Heart left ventricle (tissue), 13 donors: Measurements from ENCODE around the gene LHFPL3.

ENCODE experiments used
- CTCF ChIP-seq, 12 donors: fragments of 200-600 bp; sonication (generic) in 4 of 12; IDR thresholded peaks; one replicate each; pipeline versions ENCODE4 v1.5.0 to v1.8.0; 2018 to 2022; ENCODE audit warnings: antibody characterized with exemption in 12 of 12, mild to moderate bottlenecking in 5 of 12
- POLR2A ChIP-seq, 2 donors: fragments of 450-650 bp; IDR thresholded peaks; one replicate each; pipeline ENCODE4 v1.6.1; 2017; ENCODE audit warnings: antibody characterized with exemption in 2 of 2, mild to moderate bottlenecking in 2 of 2, moderate library complexity in 2 of 2
- donor health status: ischemic (EF 13 %, LVEDD 7.1; RV severe dilation, severe dysfunction).
- donor health status: DM: no; HTN: yes; CAD: no.
- donor health status: DM: no; HTN: no; CAD: no.
- donor health status: ischemic (EF 25% LVEDD 6.9; RV normal size, moderate dysfunction).
- donor health status: ischemic (EF 25% LVEDD 5.7; RV mildly dilated, moderate dysfunction).
- donor health status: ischemic (EF 35%, LVEDD 5.7; RV mildly dilated, moderate dysfunction).
- donor health status: nonischemic (EF 11% LVEDD 7.7; RV severe dilation, severe dysfunction).
- donor health status: DM: yes; HTN: yes; CAD: no.
- donor health status: PGD.
- donor health status: ischemic (EF 29% LVEDD 5.4; RV normal size, mild dysfunction).
- donor health status: nonischemic (EF 23%, LVEDD 6.1; RV moderate dilation, normal function).

DNA sequence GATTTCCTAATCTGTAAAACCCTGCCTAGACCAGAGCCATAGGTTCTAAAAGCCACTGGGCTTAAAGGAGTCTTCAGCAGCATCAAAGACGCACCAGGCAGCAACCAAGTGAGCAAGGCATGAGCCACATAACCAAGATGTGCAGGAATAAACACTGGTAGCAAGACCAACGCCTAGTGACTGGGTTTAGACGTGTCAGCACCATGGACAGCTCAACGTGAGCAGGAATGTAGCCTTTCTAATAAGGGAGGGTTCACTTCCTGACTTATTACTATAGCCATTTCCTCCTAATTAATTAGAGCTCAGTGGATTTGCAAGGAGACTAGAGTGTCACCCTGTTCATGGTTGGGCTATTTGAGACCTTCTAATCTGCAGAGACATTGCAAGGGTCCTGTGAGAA, 223.7 kb downstream of the LHFPL3 start:
- TF ChIP-seq CTCF (IDR thresholded peaks at IDR 0.05): no peak
- no peak for TF ChIP-seq POLR2A (IDR thresholded peaks at IDR 0.05)
